HK-2 (cell line): ENCODE measurements around the gene PXK.
"Not testable (repeated sequence)": the region's sequence is repeated elsewhere in the genome, so short reads cannot be mapped to it uniquely, and the experiment has no call there.

Experiments
- DNase-seq: peaks from one replicate; pipeline ENCODE4 v3.0.0-alpha.2; 2018; ENCODE audit not compliant: unreplicated experiment

PXK gene

DNA sequence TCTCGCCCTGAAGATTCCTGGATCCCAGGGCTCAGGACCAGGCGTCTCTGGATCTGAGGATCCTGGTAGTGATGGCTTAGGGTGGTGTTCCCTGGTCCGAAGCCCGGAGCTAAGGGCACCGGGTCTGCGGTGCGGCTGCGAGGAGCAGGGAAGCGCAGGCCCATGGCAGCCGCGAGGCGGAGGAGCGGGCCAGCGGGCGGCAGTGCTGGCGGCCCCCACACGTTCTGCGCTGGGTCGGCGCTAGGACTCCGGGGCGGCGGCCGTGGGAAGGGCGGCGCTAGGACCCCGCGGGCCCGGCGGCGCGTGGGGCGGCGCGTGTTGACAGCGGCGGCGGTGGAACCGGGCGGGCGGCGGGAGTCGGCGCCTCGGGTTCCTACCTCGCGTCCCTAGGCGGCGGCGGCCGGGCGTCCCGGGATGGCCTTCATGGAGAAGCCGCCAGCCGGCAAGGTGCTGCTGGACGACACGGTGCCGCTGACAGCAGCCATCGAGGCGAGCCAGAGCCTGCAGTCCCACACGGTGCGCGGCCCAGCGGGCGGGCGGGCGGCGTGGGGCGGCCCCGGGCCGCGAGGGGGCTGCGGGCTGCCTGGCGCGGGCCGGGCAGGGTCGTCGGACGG is at the start of gene PXK:
TSS of gene PXK (plus strand) at position 318 of the 614 bp plus-strand sequence. CDS start at position 415, 97 bp downstream.
- DNase-seq, result peak; percentile 67

DNA sequence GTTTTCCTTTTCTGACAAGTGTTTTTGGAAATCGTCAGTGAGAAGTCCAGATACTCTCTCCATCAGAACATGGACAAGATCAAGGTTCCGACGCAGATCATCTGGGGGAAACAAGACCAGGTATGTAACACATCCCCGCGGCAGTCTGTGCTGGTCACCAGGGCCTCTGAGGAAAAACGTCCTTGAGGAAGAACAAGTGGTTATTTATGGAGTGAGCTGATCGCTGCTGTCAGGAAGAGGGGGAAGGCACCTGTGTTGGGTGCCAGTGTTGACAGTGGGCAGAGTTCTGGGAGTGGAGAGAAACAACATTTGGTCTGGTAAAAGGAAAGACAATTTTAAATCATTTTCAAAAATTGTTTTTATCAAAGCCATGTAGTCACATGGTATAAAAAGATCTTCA is 47.4 kb upstream of the PXK start:
- DNase-seq, result no peak

DNA sequence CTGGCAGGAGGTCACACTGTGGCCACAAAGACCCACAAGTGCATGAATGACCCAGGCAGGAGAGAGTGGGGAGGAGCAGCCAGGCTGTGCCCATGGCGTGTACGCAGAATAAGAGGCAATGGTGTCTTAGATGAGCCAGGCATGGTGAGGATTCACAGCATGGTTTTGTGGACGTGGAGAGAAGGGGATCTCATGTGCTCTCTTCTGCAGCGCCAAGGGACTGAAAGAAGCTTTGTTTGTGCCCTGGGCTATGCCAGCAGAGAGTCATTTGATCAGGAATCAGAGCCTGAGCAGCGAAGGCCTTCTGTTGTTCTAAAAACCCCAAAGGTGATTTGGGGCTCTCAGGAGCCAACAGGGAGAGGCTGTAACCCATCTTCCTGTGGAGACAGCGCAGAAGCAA is 45.3 kb upstream of the PXK start:
- DNase-seq, result no peak

- DNase-seq, result no peak
These were observed 44.5 kb upstream of the PXK start for GRCh38 chr3:58288011-58288728.

DNA sequence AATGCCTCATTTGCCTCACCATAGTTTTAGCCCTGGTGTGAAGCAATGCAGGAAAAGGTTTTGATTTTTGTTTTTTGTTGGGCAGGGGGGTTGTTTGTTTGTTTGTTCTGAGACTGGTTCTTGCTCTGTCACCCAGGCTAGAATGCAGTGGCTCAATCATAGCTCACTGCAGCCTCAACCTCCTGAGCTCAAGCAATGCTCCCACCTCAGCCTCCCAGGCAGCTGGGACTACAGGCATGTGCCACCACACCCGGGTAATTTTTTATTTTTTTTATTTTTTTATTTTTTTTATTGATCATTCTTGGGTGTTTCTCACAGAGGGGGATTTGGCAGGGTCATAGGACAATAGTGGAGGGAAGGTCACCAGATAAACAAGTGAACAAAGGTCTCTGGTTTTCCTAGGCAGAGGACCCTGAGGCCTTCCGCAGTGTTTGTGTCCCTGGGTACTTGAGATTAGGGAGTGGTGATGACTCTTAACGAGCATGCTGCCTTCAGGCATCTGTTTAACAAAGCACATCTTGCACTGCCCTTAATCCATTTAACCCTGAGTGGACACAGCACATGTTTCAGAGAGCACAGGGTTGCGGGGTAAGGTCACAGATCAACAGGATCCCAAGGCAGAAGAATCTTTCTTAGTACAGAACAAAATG is 43.6 kb upstream of the PXK start:
- not testable (repeated sequence) for DNase-seq

DNA sequence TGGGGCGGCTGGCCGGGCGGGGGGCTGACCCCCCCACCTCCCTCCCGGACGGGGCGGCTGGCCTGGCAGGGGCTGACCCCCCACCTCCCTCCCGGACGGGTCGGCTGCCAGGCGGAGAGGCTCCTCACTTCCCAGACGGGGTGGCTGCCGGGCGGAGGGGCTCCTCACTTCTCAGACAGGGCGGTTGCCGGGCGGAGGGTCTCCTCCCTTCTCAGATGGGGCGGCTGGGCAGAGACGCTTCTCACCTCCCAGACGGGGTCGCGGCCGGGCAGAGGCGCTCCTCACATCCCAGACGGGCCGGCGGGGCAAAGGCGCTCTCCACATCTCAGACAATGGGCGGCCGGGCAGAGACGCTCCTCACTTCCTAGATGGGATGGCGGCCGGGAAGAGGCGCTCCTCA is 42.2 kb upstream of the PXK start:
- DNase-seq, result not testable (repeated sequence)

- no peak for DNase-seq
These were observed 40.9 kb upstream of the PXK start for GRCh38 chr3:58291671-58292338.

GRCh38 chr3:58292866-58293265 is 39.8 kb upstream of the PXK start:
- no peak for DNase-seq

GRCh38 chr3:58293516-58293915 is 39.2 kb upstream of the PXK start:
- DNase-seq, result no peak

- DNase-seq, result no peak
These were observed 36.4 kb upstream of the PXK start for GRCh38 chr3:58296269-58296668.

- no peak for DNase-seq
These were observed 35.8 kb upstream of the PXK start for GRCh38 chr3:58296843-58297242.

DNA sequence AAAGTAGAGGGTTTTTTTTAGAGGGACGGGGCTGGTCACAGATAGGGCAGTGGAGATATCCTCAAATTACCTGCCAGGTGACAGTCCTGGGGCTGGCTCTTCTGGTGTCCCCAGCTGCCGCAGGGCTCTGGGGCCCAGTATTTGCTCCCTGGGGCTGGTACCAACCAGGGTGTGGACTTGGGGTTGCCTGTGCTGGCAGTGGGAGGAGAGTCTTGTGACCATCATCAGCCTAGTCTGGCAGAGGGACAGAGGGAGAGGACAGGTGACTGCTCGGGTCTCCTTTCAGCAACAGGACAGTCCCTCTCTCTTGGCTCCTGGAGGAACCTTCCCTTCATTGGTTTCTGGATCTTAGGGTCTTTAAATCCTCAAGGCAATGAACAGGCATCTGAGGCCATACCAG is 34.5 kb upstream of the PXK start:
- no peak for DNase-seq

DNA sequence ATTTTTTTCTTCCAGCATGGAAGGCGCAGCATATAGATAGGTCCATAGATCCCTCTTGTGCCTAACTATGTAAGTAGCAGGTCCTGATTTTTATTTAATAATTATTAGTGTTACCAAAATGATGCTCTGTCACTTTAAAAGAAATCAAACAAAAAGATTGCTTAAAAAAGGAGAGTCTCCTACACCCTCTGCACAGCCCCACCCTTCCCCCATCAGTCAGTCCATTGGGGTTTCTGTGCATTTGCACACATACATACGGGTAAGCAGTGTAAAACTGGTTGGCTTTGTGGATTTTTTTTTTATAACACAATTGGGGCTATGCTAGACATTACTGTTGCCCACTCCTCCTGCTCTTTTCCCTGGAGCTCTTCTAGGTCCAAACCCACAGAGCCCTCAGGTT is 33.6 kb upstream of the PXK start:
- DNase-seq, result no peak

DNA sequence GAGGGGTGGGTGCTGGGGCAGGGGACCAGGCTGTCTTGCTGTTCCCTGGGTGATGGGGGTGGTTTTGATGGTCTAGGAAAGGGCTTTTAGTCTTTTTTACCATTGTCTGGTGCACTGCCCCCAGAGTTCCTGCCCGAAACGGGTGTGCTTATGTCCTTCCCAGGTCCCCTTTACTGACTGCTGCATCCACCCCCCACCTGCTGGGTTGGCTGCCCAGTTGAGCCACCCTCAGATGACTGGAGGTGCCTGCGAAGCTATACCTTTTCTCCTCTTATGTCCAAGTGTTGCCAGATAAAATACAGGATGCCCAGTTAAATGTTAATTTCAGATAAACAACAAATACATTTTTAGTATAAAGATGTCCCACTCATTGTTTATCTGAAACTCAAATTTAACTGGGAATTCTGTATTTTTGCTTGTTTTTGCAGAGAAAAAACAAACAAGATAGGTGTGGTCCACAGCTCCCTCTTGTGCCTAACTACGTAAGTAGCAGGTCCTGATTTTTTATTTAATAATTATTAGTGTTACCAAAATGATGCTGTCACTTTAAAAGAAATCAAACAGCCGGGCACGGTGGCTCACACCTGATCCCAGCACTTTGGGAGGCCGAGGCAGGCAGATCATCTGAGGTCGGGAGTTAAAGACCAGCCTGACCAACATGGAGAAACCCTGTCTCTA is 32.7 kb upstream of the PXK start:
- no peak for DNase-seq

GRCh38 chr3:58305882-58306711 is 26.6 kb upstream of the PXK start, which contains the start of the genes HTD2 and RPP14:
Gene HTD2, plus strand, starts transcription at chr3:58306520. Its CDS starts 11,094 bp downstream, at chr3:58317614.
Gene RPP14, plus strand, starts transcription at chr3:58306245. Its CDS starts 4,085 bp downstream, at chr3:58310330.
- DNase-seq, result peak; percentile 93

GRCh38 chr3:58307639-58308215 is 25.0 kb upstream of the PXK start:
- DNase-seq, result no peak

GRCh38 chr3:58308728-58309127 is 24.0 kb upstream of the PXK start:
- no peak for DNase-seq

GRCh38 chr3:58317811-58318210 is 14.9 kb upstream of the PXK start:
- no peak for DNase-seq

DNA sequence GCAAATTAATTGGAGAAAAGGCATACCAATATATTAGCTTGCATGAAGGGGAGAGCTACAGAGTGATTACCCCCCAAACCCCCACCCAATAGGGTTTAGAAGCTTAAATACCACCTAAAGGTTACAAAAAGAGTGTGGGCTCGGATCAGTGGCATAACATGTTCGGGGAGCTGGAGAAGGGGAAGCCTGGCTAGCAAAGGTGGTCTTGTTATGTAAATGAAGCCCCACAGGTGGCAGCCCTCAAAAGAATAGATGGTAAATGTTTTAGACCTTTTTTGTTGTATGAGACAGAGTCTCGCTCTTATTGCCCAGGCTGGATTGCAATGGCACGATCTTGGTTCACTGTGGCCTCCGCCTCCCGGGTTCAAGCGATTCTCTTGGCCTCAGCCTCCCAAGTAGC is 10.9 kb upstream of the PXK start:
- no peak for DNase-seq

GRCh38 chr3:58322793-58323192 is 9.9 kb upstream of the PXK start:
- no peak for DNase-seq
